Right lobe of liver (tissue), 6 donors: ENCODE results near the gene PLD6. TPM values are rescaled to one million over a fixed set of nuclear protein-coding genes. Genes with fewer than 3 reads are reported as not detected.
"Not testable (repeated sequence)": the region's sequence is repeated elsewhere in the genome, so short reads cannot be mapped to it uniquely, and the experiment has no call there.

Source experiments
- ATAC-seq, 4 donors: fragments of 200-7000 bp; cut with Tn5 transposase; one replicate each; pipeline ENCODE4 v1.9.1; 2020; ENCODE audit warnings: mild to moderate bottlenecking in 4 of 4, moderate library complexity in 4 of 4
- DNase-seq, 3 donors: peaks; one replicate each; pipeline ENCODE4 v3.0.0-alpha.2; 2020
- H3K27ac ChIP-seq, 3 donors: fragments of 200-600 bp; one replicate each; pipeline ENCODE4 v1.8.0; 2022
- H3K27me3 ChIP-seq, 2 donors: fragments of 200-600 bp; one replicate each; pipeline ENCODE4 v1.8.0; 2022
- H3K36me3 ChIP-seq, 4 donors: fragments of 200-600 bp; sonication (generic) in 1 of 4; one replicate each; pipeline versions ENCODE4 v1.5.1 to v1.8.0; 2017 to 2022; ENCODE audit warnings: control low read depth in 1 of 4
- H3K4me1 ChIP-seq, 4 donors: fragments of 200-600 bp; sonication (generic) in 1 of 4; one replicate each; pipeline versions ENCODE4 v1.5.1 to v1.8.0; 2017 to 2022; ENCODE audit warnings: control low read depth in 1 of 4
- H3K4me3 ChIP-seq, 3 donors: fragments of 200-600 bp; one replicate each; pipeline ENCODE4 v1.8.0; 2022
- H3K9me3 ChIP-seq, 4 donors: fragments of 200-600 bp; sonication (generic) in 1 of 4; one replicate each; pipeline versions ENCODE4 v1.5.1 to v1.8.0; 2017 to 2022; ENCODE audit warnings: control low read depth in 1 of 4
- CTCF ChIP-seq, 4 donors: fragments of 200-600 bp in 3 of 4; fragments of 450-650 bp in 1 of 4; IDR thresholded peaks; one replicate each; pipeline versions ENCODE4 v1.5.1 to v1.8.0; 2016 to 2022; ENCODE audit warnings: antibody characterized with exemption in 4 of 4, mild to moderate bottlenecking in 2 of 4
- POLR2A ChIP-seq: fragments of 450-650 bp; IDR thresholded peaks from one replicate; pipeline ENCODE4 v1.6.1; 2017; ENCODE audit warnings: antibody characterized with exemption, mild to moderate bottlenecking
- WGBS: methylation state at CpG from one replicate; pipeline ENCODE4 v1.1.6; 2018; ENCODE audit warnings: low coverage, low lambda C conversion rate; ENCODE audit not compliant: insufficient coverage; ENCODE audit errors: missing lambda C conversion rate; 5-methylcytosine and 5-hydroxymethylcytosine counted together
- intact Hi-C, 2 donors: fragments of 100-400 bp; cut with DNase I; formaldehyde crosslinking; loops; one replicate each; pipeline versions ENCODE4 v1.11.2 to v1.14.1; 2022
- long read RNA-seq: library from polyadenylated mRNA; unstranded; transcript quantifications from one replicate; pipeline ENCODE4 v2.0.0, GENCODE V29; 2019
- total RNA-seq, 6 experiments: library from RNA; depleted of rRNA in 2 of 6; stranded (reverse); fragments of >200 nt in 2 of 6; fragmentation: NEBNext Ultra II Directional in 3 of 6; extraction: Animal tissue kit (Norgen Biotek cat#: 25700) in 3 of 6; gene quantifications; one replicate each; pipeline versions ENCODE4 v1.1.0 to v1.2.4, GENCODE V29; 2016 to 2023
- donor health status: DM: no; HTN: yes; CAD: no.
- donor health status: DM: no; HTN: no; CAD: no.
- donor health status: DM: no; HTN: no; CAD: no.
- donor health status: DM: no; HTN: yes; CAD: no.
- donor health status: DM: no; HTN: yes; CAD: no.

The PLD6 gene
- 1 to 10 TPM in 5 of 6 experiments, under 1 TPM in 1; 0.68 to 3.6 (median 2.8) TPM for total RNA-seq
- long read RNA-seq, partial matches to known transcripts, result 0 of 1 reads
- long read RNA-seq, other reads (novel, unspliced or antisense), result 1 of 1 reads

GRCh38 chr17:17206124-17206912 lies at the start of gene PLD6:
TSS of gene PLD6 (minus strand) at chr17:17206333. CDS start at chr17:17206286, 47 bp downstream.
- peak; percentile 71 to 84 (median 78) for ATAC-seq
- WGBS, result 0% methylated on average over 2 of the region's 78 CpGs
- TF ChIP-seq CTCF (IDR thresholded peaks at IDR 0.05), result no peak
- TF ChIP-seq POLR2A, result peak; percentile 26

GRCh38 chr17:17255689-17256088 lies 49.6 kb upstream of the PLD6 start:
- 97% methylated on average over 7 of the region's 11 CpGs for WGBS
- DNase-seq, H3K4me1 ChIP-seq: not testable (repeated sequence)

More at GRCh38 chr17:17206124-17206912, at the start of gene PLD6:
- Histone ChIP-seq H3K4me3 (peak within 1 kb of the TSS; percentile 39 to 67 (median 62)), H3K9me3 (no peaks in the 10 kb centered on the region), H3K27ac (peak within 1 kb of the TSS; percentile 1 to 84 (median 57)), H3K4me1 (peaks cover 0 to 20% (median 7%) of the 10 kb centered on the region in 4 donors), H3K36me3 (peaks cover 0 to 8% (median 0%) of the 10 kb centered on the region in 4 donors), H3K27me3 (no peaks in the 10 kb centered on the region)
- intact Hi-C loops, result no loop called here
- peak; percentile 82 to 93 (median 92) for DNase-seq

GRCh38 chr17:17254036-17254435 lies 47.9 kb upstream of the PLD6 start:
- DNase-seq, result no peak
- no peak for TF ChIP-seq CTCF (IDR thresholded peaks at IDR 0.05)
- TF ChIP-seq POLR2A, result no peak
- H3K36me3 ChIP-seq, result peaks cover 0 to 47% (median 10%) of the 10 kb centered on the region in 4 donors
- H3K4me1 ChIP-seq, result peaks cover 0 to 6% (median 0%) of the 10 kb centered on the region in 4 donors
- H3K4me3 ChIP-seq, result no peak overlapping the region
- H3K9me3 ChIP-seq, result no peaks in the 10 kb centered on the region
- intact Hi-C loops, result no loop called here
- WGBS, result 82% methylated on average over 3 of the region's 3 CpGs
- H3K27me3 ChIP-seq, result no peaks in the 10 kb centered on the region
- no peak for ATAC-seq
- no peak overlapping the region for H3K27ac ChIP-seq

More at GRCh38 chr17:17255689-17256088, 49.6 kb upstream of the PLD6 start:
- intact Hi-C loops, H3K4me3 ChIP-seq, ATAC-seq, H3K27me3 ChIP-seq, H3K27ac ChIP-seq, H3K9me3 ChIP-seq: not testable (repeated sequence)
- H3K36me3 ChIP-seq, result peaks cover 0 to 63% (median 20%) of the 10 kb centered on the region in 4 donors

GRCh38 chr17:17253406-17253805 lies 47.3 kb upstream of the PLD6 start:
- Histone ChIP-seq H3K4me1 (peaks cover 0 to 6% (median 0%) of the 10 kb centered on the region in 4 donors), H3K36me3 (peaks cover 0 to 46% (median 10%) of the 10 kb centered on the region in 4 donors), H3K4me3 (no peak overlapping the region), H3K9me3 (no peaks in the 10 kb centered on the region), H3K27me3 (no peaks in the 10 kb centered on the region), H3K27ac (no peak overlapping the region)
- intact Hi-C loops, result no loop called here
- no peak for ATAC-seq
- DNase-seq, result peak in 1 of 3 donors; percentile 16
- 75% methylated on average over 2 of the region's 3 CpGs for WGBS
- TF ChIP-seq CTCF (IDR thresholded peaks at IDR 0.05) (no peak), POLR2A (no peak)

- H3K27me3 ChIP-seq, result no peaks in the 10 kb centered on the region
- H3K4me1 ChIP-seq, result peaks cover 0 to 6% (median 0%) of the 10 kb centered on the region in 4 donors
- no peak overlapping the region for H3K4me3 ChIP-seq
- no peaks in the 10 kb centered on the region for H3K9me3 ChIP-seq
- H3K27ac ChIP-seq, result no peak overlapping the region
- intact Hi-C loops, result no loop called here
- DNase-seq (peak in 1 of 3 donors; percentile 41), ATAC-seq (peak; percentile 55 to 81 (median 62))
- WGBS, result 29% methylated on average over 5 of the region's 9 CpGs
- no peak for TF ChIP-seq POLR2A
- no peak for TF ChIP-seq CTCF (IDR thresholded peaks at IDR 0.05)
- H3K36me3 ChIP-seq, result peaks cover 0 to 47% (median 15%) of the 10 kb centered on the region in 4 donors
Observed at GRCh38 chr17:17252149-17252661, 46.1 kb upstream of the PLD6 start.
